GM18858 (cell line): ENCODE data around the gene OR7G1.

ENCODE experiments used
- ATAC-seq: cut with Tn5 transposase; IDR thresholded peaks from one replicate; pipeline ENCODE4 v1.9.1; 2021; ENCODE audit not compliant: unreplicated experiment

Gene OR7G1

GRCh38 chr19:9115307-9115813 lies at the start of gene OR7G1:
Gene OR7G1, minus strand, starts transcription at chr19:9115763. Its CDS starts 0 bp downstream, at chr19:9115763.
- no peak for ATAC-seq

- no peak for ATAC-seq
Observed at GRCh38 chr19:9165261-9165660, 49.7 kb upstream of the OR7G1 start.

- ATAC-seq: no peak
Observed at GRCh38 chr19:9161427-9161826, 45.9 kb upstream of the OR7G1 start.

- ATAC-seq: no peak
Observed at GRCh38 chr19:9159891-9160290, 44.3 kb upstream of the OR7G1 start.

- no peak for ATAC-seq
Observed at GRCh38 chr19:9156304-9156703, 40.7 kb upstream of the OR7G1 start.

GRCh38 chr19:9155591-9155990 lies 40.0 kb upstream of the OR7G1 start:
- no peak for ATAC-seq

- ATAC-seq: no peak
Observed at GRCh38 chr19:9151367-9151766, 35.8 kb upstream of the OR7G1 start.

GRCh38 chr19:9150650-9151049 lies 35.1 kb upstream of the OR7G1 start:
- no peak for ATAC-seq

- no peak for ATAC-seq
Observed at GRCh38 chr19:9149997-9150396, 34.4 kb upstream of the OR7G1 start.

GRCh38 chr19:9148697-9149096 lies 33.1 kb upstream of the OR7G1 start:
- no peak for ATAC-seq

- no peak for ATAC-seq
Observed at GRCh38 chr19:9146882-9147281, 31.3 kb upstream of the OR7G1 start.

GRCh38 chr19:9144920-9145319 lies 29.4 kb upstream of the OR7G1 start:
- no peak for ATAC-seq

GRCh38 chr19:9140159-9140874 lies 24.8 kb upstream of the OR7G1 start, which contains the start of gene ZNF317:
Gene ZNF317, plus strand, starts transcription at chr19:9140397. Its CDS starts 15,620 bp downstream, at chr19:9156017.
- peak; percentile 60 for ATAC-seq

GRCh38 chr19:9139609-9140158 lies 24.1 kb upstream of the OR7G1 start:
- ATAC-seq: peak; percentile 15

GRCh38 chr19:9132422-9132821 lies 16.9 kb upstream of the OR7G1 start:
- no peak for ATAC-seq

- no peak for ATAC-seq
Observed at GRCh38 chr19:9130965-9131364, 15.4 kb upstream of the OR7G1 start.

- ATAC-seq: no peak
Observed at GRCh38 chr19:9128171-9128570, 12.6 kb upstream of the OR7G1 start.

- ATAC-seq: no peak
Observed at GRCh38 chr19:9126900-9127405, 11.4 kb upstream of the OR7G1 start, which contains the start of gene OR7G3. Gene OR7G3, minus strand, starts transcription at chr19:9126950. Its CDS starts 0 bp downstream, at chr19:9126950.

GRCh38 chr19:9116547-9116946 lies 984 bp upstream of the OR7G1 start:
- no peak for ATAC-seq

- no peak for ATAC-seq
Observed at GRCh38 chr19:9109959-9110358, 5.6 kb downstream of the OR7G1 start.

- no peak for ATAC-seq
Observed at GRCh38 chr19:9107375-9107774, 8.2 kb downstream of the OR7G1 start, which contains the start of gene OR7G2. Gene OR7G2, minus strand, starts transcription at chr19:9107475. Its CDS starts 4,232 bp downstream, at chr19:9103243.

GRCh38 chr19:9086761-9087160 lies 28.8 kb downstream of the OR7G1 start, which contains the start of gene OR1M1:
Gene OR1M1, plus strand, starts transcription at chr19:9087061. Its CDS starts 6,184 bp downstream, at chr19:9093245.
- no peak for ATAC-seq
